Adrenal gland (tissue), 12 donors: ENCODE data around the gene TICAM1. TPM values are rescaled to one million over a fixed set of nuclear protein-coding genes. Genes with fewer than 3 reads are reported as not detected.
"Not testable (repeated sequence)": the region's sequence is repeated elsewhere in the genome, so short reads cannot be mapped to it uniquely, and the experiment has no call there.

ENCODE experiments used
- DNase-seq, 7 donors: peaks; one replicate each; pipeline ENCODE4 v3.0.0-alpha.2; 2019 to 2020
- H3K27ac ChIP-seq, 5 donors: fragments of 200-600 bp; sonication (generic) in 4 of 5; 1 replicate in 3 of 5; 2 replicates in 2 of 5; pipeline versions ENCODE4 v1.5.1 to v1.8.0; 2016 to 2020; ENCODE audit warnings: mild to moderate bottlenecking in 1 of 5
- H3K27me3 ChIP-seq: fragments of 200-600 bp; 2 replicates; pipeline ENCODE4 v1.8.0; 2021
- H3K36me3 ChIP-seq, 2 donors: fragments of 200-600 bp; replicated peaks in 1 of 2; 1 replicate in 1 of 2; 2 replicates in 1 of 2; pipeline versions ENCODE4 v1.5.1 to v1.8.0; 2018 to 2022
- H3K4me1 ChIP-seq, 2 donors: fragments of 200-600 bp; replicated peaks in 1 of 2; 1 replicate in 1 of 2; 2 replicates in 1 of 2; pipeline versions ENCODE4 v1.5.1 to v1.8.0; 2018 to 2021
- H3K4me3 ChIP-seq, 4 donors: fragments of 200-600 bp; sonication (generic) in 3 of 4; one replicate each; pipeline ENCODE4 v1.5.1; 2016 to 2018
- H3K9me3 ChIP-seq, 3 donors: fragments of 200-600 bp; sonication (generic) in 1 of 3; replicated peaks in 1 of 3; 1 replicate in 2 of 3; 2 replicates in 1 of 3; pipeline versions ENCODE4 v1.5.1 to v1.8.0; 2016 to 2021
- POLR2A ChIP-seq, 2 donors: fragments of 450-650 bp; IDR thresholded peaks; one replicate each; pipeline ENCODE4 v1.6.1; 2017; ENCODE audit warnings: antibody characterized with exemption in 2 of 2, mild to moderate bottlenecking in 2 of 2, moderate library complexity in 1 of 2
- WGBS, 4 donors: extraction: QIAGEN DNeasy Blood & Tissue Kit in 2 of 4; methylation state at CpG; one replicate each; pipeline versions ENCODE4 v1.1.5 to v1.1.7; 2013 to 2017; 5-methylcytosine and 5-hydroxymethylcytosine counted together
- intact Hi-C, 2 donors: fragments of 100-400 bp; cut with DNase I; formaldehyde crosslinking; loops; one replicate each; pipeline versions ENCODE4 v1.14.1 to v1.15.0; 2022 to 2023
- polyA plus RNA-seq, 3 donors: library from polyadenylated mRNA; stranded (reverse); fragments of 200-250 nt in 2 of 3; fragments of 350-450 nt in 1 of 3; fragmentation: Illumina TruSeq in 1 of 3; extraction: RNeasy Lipid Tissue Mini Kit (QIAGEN cat#74804) in 1 of 3; gene quantifications; one replicate each; pipeline ENCODE4 v1.2.3, GENCODE V29; 2013 to 2014
- total RNA-seq, 9 donors: library from RNA; depleted of rRNA in 4 of 9; stranded (reverse); fragments of >200 nt in 4 of 9; fragments of 120-200 nt in 1 of 9; fragmentation: NEBNext Ultra II Directional in 1 of 9; extraction: Animal tissue kit (Norgen Biotek cat#: 25700) in 1 of 9; gene quantifications; one replicate each; pipeline versions ENCODE4 v1.1.0 to v1.2.4, GENCODE V29; 2013 to 2023
- TF ChIP-seq, protein P1 (sequence below), 6 experiments: fragments of 450-650 bp in 4 of 6; fragments of 200-600 bp in 2 of 6; sonication (generic) in 1 of 6; IDR thresholded peaks; 1 replicate in 5 of 6; 2 replicates in 1 of 6; pipeline versions ENCODE4 v1.5.1 to v1.8.0; 2016 to 2021; ENCODE audit warnings: antibody characterized with exemption in 6 of 6, mild to moderate bottlenecking in 2 of 6, moderate library complexity in 1 of 6
- donor health status: healthy with polysubstance abuse.
- donor health status: Bipolar disorder and iron deficiency.
- donor health status: DM: yes; HTN: yes; CAD: no.
- donor health status: DM: no; HTN: no; CAD: no.
- donor health status: DM: no; HTN: no; CAD: no.
- donor health status: DM: yes; HTN: yes; CAD: no.

TICAM1 gene
- total and polyA plus RNA-seq, 12 donors = 0.61 to 12.0 (median 6.8) TPM

DNA sequence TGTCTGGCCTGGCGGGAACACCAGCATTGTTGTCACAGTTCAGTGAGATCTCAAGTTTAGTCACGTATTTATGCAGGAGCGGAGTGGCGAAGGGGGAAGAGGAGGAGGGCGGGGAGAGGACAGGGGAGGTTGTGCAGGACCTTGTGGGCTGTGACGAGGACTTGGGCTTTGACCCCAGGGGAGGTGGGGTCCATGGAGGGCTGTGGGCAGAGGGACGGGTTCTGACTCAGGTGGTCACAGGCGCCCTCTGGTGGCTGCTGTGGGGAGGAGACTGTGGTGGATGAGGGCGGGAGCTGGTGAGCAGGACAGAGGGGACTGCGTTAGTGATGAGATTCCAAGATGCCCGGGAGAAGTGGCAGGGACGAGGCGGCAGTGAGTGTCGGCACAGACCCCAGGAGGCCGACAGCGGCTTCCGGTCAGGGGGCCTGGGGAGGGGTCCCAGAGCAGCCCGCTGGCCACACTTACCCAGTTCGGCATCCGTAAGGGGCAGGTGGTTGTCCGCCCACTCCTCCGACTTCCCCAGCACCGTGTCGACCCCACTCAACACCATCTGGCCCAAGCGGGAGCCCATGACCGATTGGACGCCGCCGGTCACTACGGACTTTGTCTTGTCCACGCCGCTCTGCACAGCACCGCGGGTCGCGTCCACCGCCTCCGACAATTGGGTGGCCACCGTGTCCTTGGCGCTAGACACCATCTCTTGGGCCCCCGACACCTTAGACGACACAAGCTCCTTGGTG lies 20.2 kb upstream of the TICAM1 start:
- peak; percentile 59 to 86 (median 66) for DNase-seq
- Histone ChIP-seq H3K27me3 (no peaks in the 10 kb centered on the region), H3K4me1 (peaks cover 0 to 5% of the 10 kb centered on the region in 2 donors), H3K27ac (no peak overlapping the region), H3K36me3 (peaks cover 0 to 64% of the 10 kb centered on the region in 2 donors), H3K9me3 (no peaks in the 10 kb centered on the region), H3K4me3 (no peak overlapping the region)
- TF ChIP-seq, protein P1, sequence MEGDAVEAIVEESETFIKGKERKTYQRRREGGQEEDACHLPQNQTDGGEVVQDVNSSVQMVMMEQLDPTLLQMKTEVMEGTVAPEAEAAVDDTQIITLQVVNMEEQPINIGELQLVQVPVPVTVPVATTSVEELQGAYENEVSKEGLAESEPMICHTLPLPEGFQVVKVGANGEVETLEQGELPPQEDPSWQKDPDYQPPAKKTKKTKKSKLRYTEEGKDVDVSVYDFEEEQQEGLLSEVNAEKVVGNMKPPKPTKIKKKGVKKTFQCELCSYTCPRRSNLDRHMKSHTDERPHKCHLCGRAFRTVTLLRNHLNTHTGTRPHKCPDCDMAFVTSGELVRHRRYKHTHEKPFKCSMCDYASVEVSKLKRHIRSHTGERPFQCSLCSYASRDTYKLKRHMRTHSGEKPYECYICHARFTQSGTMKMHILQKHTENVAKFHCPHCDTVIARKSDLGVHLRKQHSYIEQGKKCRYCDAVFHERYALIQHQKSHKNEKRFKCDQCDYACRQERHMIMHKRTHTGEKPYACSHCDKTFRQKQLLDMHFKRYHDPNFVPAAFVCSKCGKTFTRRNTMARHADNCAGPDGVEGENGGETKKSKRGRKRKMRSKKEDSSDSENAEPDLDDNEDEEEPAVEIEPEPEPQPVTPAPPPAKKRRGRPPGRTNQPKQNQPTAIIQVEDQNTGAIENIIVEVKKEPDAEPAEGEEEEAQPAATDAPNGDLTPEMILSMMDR (IDR thresholded peaks at IDR 0.05) = peak; percentile 56 to 93 (median 76)
- no peak for TF ChIP-seq POLR2A (IDR thresholded peaks at IDR 0.05)
- WGBS, 4 donors = 71 to 80% (median 76%) methylated on average over 33 to 42 of the region's 42 CpGs
- intact Hi-C loops = loop anchor here (5.0 to 10.0 kb wide), 2 partner anchors 39 to 47 kb away; no protein-coding TSS in a partner anchor

DNA sequence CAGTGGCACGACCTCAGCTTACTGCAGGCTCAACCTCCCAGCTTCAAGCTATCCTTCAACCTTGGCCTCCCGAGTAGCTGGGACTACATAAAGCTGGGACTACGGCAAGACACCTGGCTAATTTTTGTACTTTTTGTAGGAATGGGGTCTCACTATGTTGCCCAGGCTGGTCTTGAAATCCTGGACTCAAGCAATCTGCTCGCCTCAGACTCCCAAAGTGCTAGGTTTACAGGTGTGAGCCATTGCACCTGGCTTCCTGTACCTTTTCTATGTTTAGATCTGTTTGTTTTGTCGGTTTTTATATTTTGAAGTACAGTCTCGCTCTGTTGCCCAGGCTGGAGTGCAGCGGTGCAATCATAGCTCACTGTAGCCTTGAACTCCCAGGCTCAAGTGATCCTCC lies 17.5 kb upstream of the TICAM1 start:
- H3K4me1 ChIP-seq = no peaks in the 10 kb centered on the region
- no peak overlapping the region for H3K27ac ChIP-seq
- H3K9me3 ChIP-seq = no peaks in the 10 kb centered on the region
- H3K4me3 ChIP-seq = no peak overlapping the region
- WGBS, 4 donors = 72 to 82% (median 79%) methylated on average over 7 of the region's 7 CpGs
- H3K36me3 ChIP-seq = peaks cover 0 to 64% of the 10 kb centered on the region in 2 donors
- intact Hi-C loops = no loop called here
- no peak for DNase-seq
- no peak for TF ChIP-seq POLR2A (IDR thresholded peaks at IDR 0.05)
- TF ChIP-seq, protein P1 (IDR thresholded peaks at IDR 0.05) = no peak
- H3K27me3 ChIP-seq = no peaks in the 10 kb centered on the region

DNA sequence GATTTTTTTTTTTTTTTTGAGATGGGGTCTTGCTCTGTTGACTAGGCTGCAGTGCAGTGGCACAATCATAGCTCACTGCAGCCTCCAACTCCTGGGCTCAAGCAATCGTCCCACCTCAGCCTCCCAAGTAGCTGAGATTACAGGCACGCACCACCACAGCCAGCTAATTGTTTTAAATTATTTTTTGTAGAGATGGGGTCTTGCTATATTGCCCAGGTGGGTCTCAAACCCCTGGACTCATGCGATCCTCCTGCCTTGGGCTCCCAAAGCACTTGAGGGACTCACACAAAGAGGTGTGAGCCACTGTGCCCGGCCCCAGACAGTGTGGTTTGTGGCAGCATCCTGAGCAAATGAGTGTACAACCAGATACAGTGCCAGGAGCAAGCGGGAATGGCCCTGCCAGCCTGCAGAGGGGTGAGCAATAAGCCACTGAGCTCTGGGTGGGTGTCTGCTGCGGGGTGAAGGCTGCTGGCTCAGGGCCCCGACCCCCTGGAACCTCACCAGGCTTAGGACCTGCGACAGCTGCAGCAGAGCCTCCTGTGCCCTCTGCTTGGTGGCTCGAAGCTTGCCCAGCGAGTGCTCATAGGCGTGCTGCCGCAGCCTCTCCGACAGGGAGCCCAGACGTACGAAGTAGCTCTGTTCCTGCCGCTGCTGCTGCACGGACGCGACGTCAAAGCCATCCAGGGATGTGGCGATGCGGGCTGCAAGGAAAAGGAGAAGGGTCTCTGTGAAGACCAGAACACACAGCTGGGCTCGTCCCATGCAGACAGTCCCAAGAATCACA lies 15.9 kb upstream of the TICAM1 start:
- no peaks in the 10 kb centered on the region for H3K4me1 ChIP-seq
- H3K4me3 ChIP-seq = no peak overlapping the region
- TF ChIP-seq, protein P1 (IDR thresholded peaks at IDR 0.05) = no peak
- no peak for TF ChIP-seq POLR2A (IDR thresholded peaks at IDR 0.05)
- H3K27ac ChIP-seq = no peak overlapping the region
- WGBS, 4 donors = 95 to 97% (median 95%) methylated on average over 11 to 23 of the region's 23 CpGs
- no peaks in the 10 kb centered on the region for H3K27me3 ChIP-seq
- peaks cover 0 to 67% of the 10 kb centered on the region in 2 donors for H3K36me3 ChIP-seq
- intact Hi-C loops = no loop called here
- DNase-seq = no peak
- H3K9me3 ChIP-seq = no peaks in the 10 kb centered on the region

DNA sequence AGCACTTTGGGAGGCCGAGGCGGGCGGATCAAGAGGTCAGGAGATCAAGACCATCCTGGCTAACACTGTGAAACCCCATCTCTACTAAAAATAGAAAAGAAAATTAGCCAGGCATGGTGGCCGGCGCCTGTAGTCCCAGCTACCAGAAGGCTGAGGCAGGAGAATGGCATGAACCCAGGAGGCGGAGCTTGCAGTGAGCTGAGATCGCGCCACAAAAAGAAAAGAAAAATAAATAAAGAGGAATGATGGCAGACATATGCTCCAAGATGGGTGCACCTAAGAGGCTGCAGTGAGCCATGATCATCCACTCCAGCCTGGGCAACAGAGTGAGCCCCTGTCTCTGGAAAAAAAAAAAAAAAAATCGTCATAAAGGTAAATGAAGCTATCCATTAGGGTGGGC lies 14.5 kb upstream of the TICAM1 start:
- DNase-seq, H3K4me1 ChIP-seq, H3K9me3 ChIP-seq, intact Hi-C loops, H3K27ac ChIP-seq, H3K4me3 ChIP-seq, H3K27me3 ChIP-seq: not testable (repeated sequence)
- peaks cover 0 to 62% of the 10 kb centered on the region in 2 donors for H3K36me3 ChIP-seq
- 66 to 93% (median 79%) methylated on average over 7 to 9 of the region's 9 CpGs for WGBS, 4 donors
